SU-DHL-6 (cell line): Measurements from ENCODE around the gene MNT.

Source experiments
- H2AFZ ChIP-seq: fragments of 200-600 bp; sonication (generic); 2 replicates; pipeline ENCODE4 v1.6.1; 2014; ENCODE audit warnings: low read depth, mild to moderate bottlenecking, moderate library complexity, mixed read lengths, antibody characterized with exemption, low read length; ENCODE audit not compliant: severe bottlenecking
- H3F3A ChIP-seq: fragments of 200-600 bp; shearing (Covaris generic); 2 replicates; pipeline ENCODE4 v1.6.0; 2016; ENCODE audit warnings: antibody characterized with exemption, mild to moderate bottlenecking; ENCODE audit not compliant: insufficient read depth
- H3K27ac ChIP-seq: fragments of 200-600 bp; sonication (generic); 2 replicates; pipeline ENCODE4 v1.5.1; 2016; ENCODE audit warnings: low read depth, mild to moderate bottlenecking, low read length, moderate library complexity, mixed read lengths
- H3K27me3 ChIP-seq: fragments of 200-600 bp; sonication (generic), shearing (Covaris generic); 2 replicates; pipeline ENCODE4 v1.6.0; 2014; ENCODE audit warnings: mild to moderate bottlenecking, low read length
- H3K36me3 ChIP-seq: fragments of 200-600 bp; sonication (generic); 2 replicates; pipeline ENCODE4 v1.6.1; 2014; ENCODE audit warnings: mild to moderate bottlenecking, low read length, mixed read lengths
- H3K4me2 ChIP-seq: fragments of 300-600, 200-600 bp; shearing (Covaris generic), sonication (generic); 2 replicates; pipeline ENCODE4 v1.6.0; 2014; ENCODE audit warnings: low read length, low read depth, mild to moderate bottlenecking; ENCODE audit not compliant: poor library complexity, severe bottlenecking
- H3K4me3 ChIP-seq: fragments of 200-600 bp; sonication (generic); 2 replicates; pipeline ENCODE4 v1.5.1; 2014; ENCODE audit warnings: antibody characterized with exemption, low read length, mild to moderate bottlenecking, mixed read lengths; ENCODE audit not compliant: insufficient read depth, poor library complexity, severe bottlenecking
- H3K79me2 ChIP-seq: fragments of 200-600 bp; sonication (generic); 2 replicates; pipeline ENCODE4 v1.6.1; 2014; ENCODE audit warnings: mild to moderate bottlenecking, low read length, moderate library complexity; ENCODE audit not compliant: insufficient read depth
- H3K9ac ChIP-seq: fragments of 200-600 bp; sonication (generic); 2 replicates; pipeline ENCODE4 v1.7.0; 2014; ENCODE audit warnings: mild to moderate bottlenecking, low read length
- H3K9me2 ChIP-seq: fragments of 200-600 bp; sonication (generic); replicated peaks from 2 replicates; pipeline ENCODE4 v1.6.1; 2014; ENCODE audit warnings: low read length; ENCODE audit not compliant: insufficient read depth
- H3K9me3 ChIP-seq: fragments of 200-600 bp; sonication (generic); 2 replicates; pipeline ENCODE4 v1.6.1; 2014; ENCODE audit warnings: low read length, mixed read lengths; ENCODE audit not compliant: insufficient read depth
- H4K20me1 ChIP-seq: fragments of 200-600 bp; sonication (generic); 2 replicates; pipeline ENCODE4 v1.6.1; 2014; ENCODE audit warnings: low read depth, mild to moderate bottlenecking, antibody characterized with exemption, low read length, moderate library complexity, mixed read lengths
- CTCF ChIP-seq: fragments of 200-600 bp; sonication (generic); IDR thresholded peaks from one replicate; pipeline ENCODE4 v1.5.1; 2017; ENCODE audit warnings: antibody characterized with exemption, mild to moderate bottlenecking, low read length, moderate library complexity; ENCODE audit not compliant: insufficient read depth, poor library complexity, severe bottlenecking
- EZH2phosphoT487 ChIP-seq: fragments of 200-600 bp; sonication (generic), shearing (Covaris generic); conservative IDR thresholded peaks from 2 replicates; pipeline ENCODE4 v1.6.1; 2018; ENCODE audit warnings: mild to moderate bottlenecking, antibody characterized with exemption, low read length, moderate library complexity, mixed read lengths

The MNT gene

DNA sequence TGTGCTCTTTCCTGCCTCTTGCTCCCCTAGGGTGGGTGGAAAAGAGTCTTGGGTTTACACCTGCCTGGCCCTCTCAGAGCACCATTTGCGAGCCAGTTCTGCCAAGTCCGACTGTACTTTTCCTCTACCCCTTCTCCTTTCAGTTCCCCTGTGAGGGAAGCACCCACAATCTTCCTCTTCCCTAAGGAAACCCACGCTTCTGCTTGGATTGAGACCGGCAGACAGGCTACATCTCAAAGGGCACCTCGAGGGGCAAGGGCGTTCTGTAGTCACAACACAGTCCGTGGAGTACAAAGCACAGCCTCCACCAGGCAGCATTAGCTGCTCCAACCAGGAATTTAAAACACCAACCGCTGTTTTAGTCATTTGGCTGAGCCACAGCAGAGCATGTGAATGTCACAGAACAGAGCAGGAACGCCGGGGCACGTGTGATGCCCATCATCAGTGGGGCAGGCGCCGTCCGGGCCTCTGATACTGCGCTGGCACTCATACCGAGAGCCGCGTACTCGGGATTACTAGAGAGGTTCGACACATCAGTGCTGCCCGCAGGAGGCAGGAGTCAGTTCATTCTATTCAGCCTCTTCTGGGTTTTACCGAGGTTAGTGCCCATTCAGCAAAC is 13.7 kb upstream of the MNT start:
- Histone ChIP-seq H3K9me2 (no peaks in the 10 kb centered on the region), H3F3A (peaks cover 10% of the 10 kb centered on the region), H2AFZ (no peak overlapping the region), H3K4me2 (no peak overlapping the region), H3K9ac (no peak overlapping the region), H3K27me3 (no peaks in the 10 kb centered on the region), H3K36me3 (peaks cover 2% of the 10 kb centered on the region; the same call in 1 of the 2 replicates), H4K20me1 (no peaks in the 10 kb centered on the region), H3K9me3 (no peaks in the 10 kb centered on the region), H3K79me2 (no peaks in the 10 kb centered on the region), H3K4me3 (no peak overlapping the region), H3K27ac (no peak overlapping the region)
- TF ChIP-seq CTCF (no peak), EZH2phosphoT487 (no peak)

- Histone ChIP-seq H3K27me3 (no peaks in the 10 kb centered on the region), H3K4me3 (no peak overlapping the region), H3K4me2 (no peak overlapping the region), H4K20me1 (no peaks in the 10 kb centered on the region), H3K79me2 (no peaks in the 10 kb centered on the region), H3K27ac (no peak overlapping the region), H3K9me2 (no peaks in the 10 kb centered on the region), H3K9ac (no peak overlapping the region), H2AFZ (no peak overlapping the region), H3K36me3 (peaks cover 2% of the 10 kb centered on the region; the same call in 1 of the 2 replicates), H3F3A (peaks cover 10% of the 10 kb centered on the region), H3K9me3 (no peaks in the 10 kb centered on the region)
- TF ChIP-seq CTCF (no peak), EZH2phosphoT487 (no peak)
Observed at GRCh38 chr17:2412561-2413021, 11.7 kb upstream of the MNT start.

DNA sequence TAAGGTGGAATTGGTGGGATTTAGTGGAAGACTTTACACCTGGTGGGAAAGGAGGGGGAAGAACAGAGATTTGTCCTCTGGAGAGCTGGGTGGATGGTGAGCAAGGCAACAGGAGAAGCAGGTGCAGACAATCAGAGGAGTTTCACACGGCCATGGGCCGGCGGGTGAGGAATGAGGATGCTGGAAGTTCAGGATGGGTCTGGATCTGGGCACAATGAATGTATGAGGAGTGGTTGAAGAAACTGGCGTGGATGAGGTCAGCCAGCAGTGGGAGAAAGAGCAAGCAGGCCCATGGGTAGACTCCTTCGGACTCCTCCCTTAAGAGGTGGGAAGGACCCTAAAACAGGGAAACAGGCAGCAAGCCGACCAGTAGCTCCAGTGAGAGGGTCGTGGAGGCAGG is 10.1 kb upstream of the MNT start:
- Histone ChIP-seq H3K9ac (no peak overlapping the region), H3K9me3 (no peaks in the 10 kb centered on the region), H2AFZ (no peak overlapping the region), H3F3A (0 out of 2 replicates have a peak, but pooled peaks cover 2% of the 10 kb centered on the region), H3K4me2 (no peak overlapping the region), H3K27me3 (no peaks in the 10 kb centered on the region), H3K27ac (no peak overlapping the region), H3K36me3 (peaks cover 2% of the 10 kb centered on the region; the same call in 1 of the 2 replicates), H4K20me1 (no peaks in the 10 kb centered on the region), H3K4me3 (no peak overlapping the region), H3K9me2 (no peaks in the 10 kb centered on the region), H3K79me2 (no peaks in the 10 kb centered on the region)
- TF ChIP-seq CTCF (no peak), EZH2phosphoT487 (no peak)
